OCI-LY1 (cell line): Measurements from ENCODE around the gene MPZ.

ENCODE experiments used
- H2AFZ ChIP-seq: fragments of 200-600 bp; sonication (generic), shearing (Covaris generic); 2 replicates; pipeline ENCODE4 v1.6.0; 2014; ENCODE audit warnings: antibody characterized with exemption, mild to moderate bottlenecking, low read length
- H3F3A ChIP-seq: fragments of 200-600 bp; sonication (generic), shearing (Covaris generic); 2 replicates; pipeline ENCODE4 v1.6.0; 2014; ENCODE audit warnings: mild to moderate bottlenecking, antibody characterized with exemption, low read length, moderate library complexity; ENCODE audit not compliant: insufficient read depth
- H3K27ac ChIP-seq: fragments of 200-600 bp; sonication (generic); 2 replicates; pipeline ENCODE4 v1.5.1; 2014; ENCODE audit warnings: low read length, mixed run types, mild to moderate bottlenecking, low read depth; ENCODE audit not compliant: poor library complexity, severe bottlenecking
- H3K27me3 ChIP-seq: fragments of 200-600 bp; sonication (generic); 2 replicates; pipeline ENCODE4 v1.6.0; 2014; ENCODE audit warnings: antibody characterized with exemption, mild to moderate bottlenecking, low read length, moderate library complexity; ENCODE audit not compliant: insufficient read depth
- H3K36me3 ChIP-seq: fragments of 200-600 bp; sonication (generic); 2 replicates; pipeline ENCODE4 v1.6.1; 2014; ENCODE audit warnings: mild to moderate bottlenecking, antibody characterized with exemption, low read length, moderate library complexity, mixed read lengths; ENCODE audit not compliant: insufficient read depth
- H3K4me1 ChIP-seq: fragments of 200-600 bp; sonication (generic); 2 replicates; pipeline ENCODE4 v1.5.1; 2014; ENCODE audit warnings: mild to moderate bottlenecking, low read length, moderate library complexity; ENCODE audit not compliant: insufficient read depth, severe bottlenecking
- H3K4me2 ChIP-seq: fragments of 200-600 bp; sonication (generic), shearing (Covaris generic); 2 replicates; pipeline ENCODE4 v1.6.1; 2014; ENCODE audit warnings: low read length
- H3K4me3 ChIP-seq: fragments of 200-600 bp; sonication (generic); 2 replicates; pipeline ENCODE4 v1.5.1; 2014; ENCODE audit warnings: low read length, low read depth, mild to moderate bottlenecking, mixed read lengths; ENCODE audit not compliant: poor library complexity, severe bottlenecking
- H3K79me2 ChIP-seq: fragments of 200-600 bp; shearing (Covaris generic); 2 replicates; pipeline ENCODE4 v1.6.1; 2016; ENCODE audit warnings: mixed run types, low read length, mixed read lengths; ENCODE audit not compliant: insufficient read depth
- H3K9ac ChIP-seq: fragments of 200-600 bp; sonication (generic), shearing (Covaris generic); 2 replicates; pipeline ENCODE4 v1.6.1; 2014; ENCODE audit warnings: mild to moderate bottlenecking, low read length, mixed read lengths
- H3K9me2 ChIP-seq: fragments of 200-600 bp; sonication (generic), shearing (Covaris generic); 2 replicates; pipeline ENCODE4 v1.6.1; 2014; ENCODE audit warnings: low read depth, mild to moderate bottlenecking, low read length, mixed read lengths
- H3K9me3 ChIP-seq: fragments of 200-600 bp; shearing (Covaris generic); 2 replicates; pipeline ENCODE4 v1.6.1; 2014; ENCODE audit warnings: low read length, mixed read lengths
- H4K20me1 ChIP-seq: fragments of 200-600 bp; sonication (generic), shearing (Covaris generic); 2 replicates; pipeline ENCODE4 v1.6.0; 2016; ENCODE audit warnings: mild to moderate bottlenecking, low read length; ENCODE audit not compliant: insufficient read depth
- EZH2 ChIP-seq: fragments of 200-600 bp; sonication (generic), shearing (Covaris generic); IDR thresholded peaks from 2 replicates; pipeline ENCODE4 v1.8.0; 2017; ENCODE audit warnings: borderline replicate concordance, mixed run types, mild to moderate bottlenecking, antibody characterized with exemption, low read length, moderate library complexity, mixed read lengths
- TF ChIP-seq, protein P1 (sequence below): fragments of 200-600 bp; sonication (generic), shearing (Covaris generic); IDR thresholded peaks from 2 replicates; pipeline ENCODE4 v1.5.1; 2017; ENCODE audit warnings: mild to moderate bottlenecking, antibody characterized with exemption, low read length, moderate library complexity, mixed read lengths

Gene MPZ

DNA sequence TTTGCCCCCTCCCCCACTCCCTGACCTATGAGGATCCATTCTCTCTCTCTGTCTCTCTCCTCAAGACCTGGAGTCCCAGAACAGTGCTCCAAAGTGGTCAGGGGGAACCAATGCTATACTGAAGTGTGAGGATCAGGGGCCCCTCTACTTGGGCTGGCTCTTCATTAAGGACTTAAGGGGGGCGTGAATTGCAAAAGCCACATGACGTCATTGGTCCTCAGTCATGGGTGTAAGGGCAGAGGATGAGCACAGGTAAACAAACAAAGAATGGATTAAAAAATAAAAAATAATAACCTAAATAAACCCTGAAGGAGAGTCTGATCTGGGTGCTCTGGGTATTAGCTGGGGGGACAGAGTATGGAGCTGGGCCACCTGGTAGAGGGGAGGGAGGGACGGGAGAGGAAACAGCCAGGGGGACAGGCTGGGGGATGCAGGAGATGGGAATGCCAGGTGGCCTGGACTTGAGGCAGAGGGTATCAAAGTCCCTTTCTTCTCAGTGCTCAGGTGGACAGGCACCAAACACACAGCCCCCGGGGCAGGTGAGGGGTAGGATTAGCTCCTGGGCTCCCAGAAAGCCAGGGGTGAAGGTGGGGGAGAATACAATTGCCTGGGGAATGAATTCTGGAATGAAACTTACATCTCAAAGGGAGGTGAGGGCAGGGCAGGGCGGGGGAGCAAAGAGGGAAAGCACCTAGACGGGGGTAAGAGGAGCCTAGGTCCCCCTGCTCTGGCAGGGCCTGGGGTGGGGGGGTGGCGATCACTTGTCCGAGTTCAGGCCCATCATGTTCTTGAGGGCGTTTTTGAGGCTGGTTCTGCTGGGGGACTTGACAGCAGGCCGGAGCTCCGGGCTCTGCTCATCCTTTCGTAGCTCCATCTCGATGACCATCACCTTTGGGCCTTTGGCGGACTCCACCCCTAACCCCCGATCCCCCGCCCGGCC lies 4.6 kb downstream of the MPZ start:
- no peak overlapping the region for H3K27ac ChIP-seq
- H3K9me3 ChIP-seq, result no peaks in the 10 kb centered on the region
- H3K36me3 ChIP-seq, result peaks cover 11% of the 10 kb centered on the region; the same call in 1 of the 2 replicates
- TF ChIP-seq, protein P1, sequence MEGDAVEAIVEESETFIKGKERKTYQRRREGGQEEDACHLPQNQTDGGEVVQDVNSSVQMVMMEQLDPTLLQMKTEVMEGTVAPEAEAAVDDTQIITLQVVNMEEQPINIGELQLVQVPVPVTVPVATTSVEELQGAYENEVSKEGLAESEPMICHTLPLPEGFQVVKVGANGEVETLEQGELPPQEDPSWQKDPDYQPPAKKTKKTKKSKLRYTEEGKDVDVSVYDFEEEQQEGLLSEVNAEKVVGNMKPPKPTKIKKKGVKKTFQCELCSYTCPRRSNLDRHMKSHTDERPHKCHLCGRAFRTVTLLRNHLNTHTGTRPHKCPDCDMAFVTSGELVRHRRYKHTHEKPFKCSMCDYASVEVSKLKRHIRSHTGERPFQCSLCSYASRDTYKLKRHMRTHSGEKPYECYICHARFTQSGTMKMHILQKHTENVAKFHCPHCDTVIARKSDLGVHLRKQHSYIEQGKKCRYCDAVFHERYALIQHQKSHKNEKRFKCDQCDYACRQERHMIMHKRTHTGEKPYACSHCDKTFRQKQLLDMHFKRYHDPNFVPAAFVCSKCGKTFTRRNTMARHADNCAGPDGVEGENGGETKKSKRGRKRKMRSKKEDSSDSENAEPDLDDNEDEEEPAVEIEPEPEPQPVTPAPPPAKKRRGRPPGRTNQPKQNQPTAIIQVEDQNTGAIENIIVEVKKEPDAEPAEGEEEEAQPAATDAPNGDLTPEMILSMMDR, result no peak
- no peak for TF ChIP-seq EZH2
- no peaks in the 10 kb centered on the region; the same call in 1 of the 2 replicates for H3K79me2 ChIP-seq
- H3K4me3 ChIP-seq, result peak overlapping the region; percentile 91
- H3F3A ChIP-seq, result no peaks in the 10 kb centered on the region; the same call in 1 of the 2 replicates
- no peaks in the 10 kb centered on the region for H3K9me2 ChIP-seq
- no peaks in the 10 kb centered on the region for H3K27me3 ChIP-seq
- no peak overlapping the region for H2AFZ ChIP-seq
- H3K4me2 ChIP-seq, result peak overlapping the region; percentile 76
- peak overlapping the region; percentile 74 for H3K9ac ChIP-seq
- H4K20me1 ChIP-seq, result no peaks in the 10 kb centered on the region
- H3K4me1 ChIP-seq, result peaks cover 35% of the 10 kb centered on the region

DNA sequence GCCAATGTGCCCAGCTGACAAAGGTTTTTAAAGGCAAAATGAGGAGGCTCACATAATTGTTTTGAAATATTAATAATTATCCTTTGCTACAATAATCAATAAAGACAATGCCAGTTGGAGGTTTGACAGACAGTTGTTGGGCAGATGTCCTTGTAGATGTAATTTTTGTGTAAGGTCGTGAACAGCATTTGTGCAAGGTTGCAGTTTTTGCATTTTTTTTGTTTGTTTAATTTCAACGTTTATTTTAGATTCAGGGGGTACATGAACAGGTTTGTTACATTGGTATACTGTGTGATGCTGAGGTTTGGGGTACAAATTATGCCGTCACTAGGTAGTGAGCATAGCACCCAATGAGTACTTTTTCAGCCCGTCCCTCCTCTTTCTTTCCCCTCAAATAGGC lies 9.3 kb downstream of the MPZ start:
- Histone ChIP-seq H3K9me3 (no peaks in the 10 kb centered on the region), H3K4me1 (peaks cover 24% of the 10 kb centered on the region), H4K20me1 (no peaks in the 10 kb centered on the region), H3F3A (no peaks in the 10 kb centered on the region), H3K27me3 (no peaks in the 10 kb centered on the region), H3K9me2 (no peaks in the 10 kb centered on the region), H3K79me2 (no peaks in the 10 kb centered on the region; the same call in 1 of the 2 replicates), H2AFZ (no peak overlapping the region), H3K36me3 (peaks cover 11% of the 10 kb centered on the region; the same call in 1 of the 2 replicates), H3K4me2 (no peak overlapping the region), H3K4me3 (no peak overlapping the region), H3K9ac (no peak overlapping the region), H3K27ac (no peak overlapping the region)
- TF ChIP-seq, protein P1, result no peak
- TF ChIP-seq EZH2, result no peak

DNA sequence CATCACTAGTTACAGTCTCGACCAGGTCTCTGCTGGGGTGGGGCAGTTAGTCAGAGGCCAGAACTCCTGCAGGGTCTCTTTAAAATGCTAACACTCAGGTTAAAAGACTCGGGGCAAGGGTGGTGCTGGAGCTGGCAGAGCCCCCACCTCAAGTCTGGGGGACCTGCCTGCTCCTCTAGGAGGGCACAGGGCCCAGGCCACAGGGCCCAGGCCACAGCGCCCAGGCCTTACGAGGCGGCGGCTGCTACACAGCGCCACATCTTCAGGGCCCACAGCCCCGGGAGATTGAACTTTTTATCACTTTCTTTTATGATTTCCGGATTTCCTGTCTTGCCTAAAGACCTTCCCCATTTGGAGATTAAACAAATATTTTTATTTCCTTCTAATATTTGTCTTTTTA lies 10.4 kb downstream of the MPZ start:
- H2AFZ ChIP-seq, result no peak overlapping the region
- no peaks in the 10 kb centered on the region for H3F3A ChIP-seq
- H4K20me1 ChIP-seq, result no peaks in the 10 kb centered on the region
- H3K36me3 ChIP-seq, result peaks cover 10% of the 10 kb centered on the region; the same call in 1 of the 2 replicates
- no peaks in the 10 kb centered on the region for H3K9me3 ChIP-seq
- TF ChIP-seq, protein P1, result no peak
- TF ChIP-seq EZH2, result no peak
- H3K4me2 ChIP-seq, result no peak overlapping the region
- no peak overlapping the region for H3K9ac ChIP-seq
- H3K4me1 ChIP-seq, result peaks cover 13% of the 10 kb centered on the region
- H3K27ac ChIP-seq, result no peak overlapping the region
- H3K79me2 ChIP-seq, result no peaks in the 10 kb centered on the region
- H3K9me2 ChIP-seq, result no peaks in the 10 kb centered on the region
- no peaks in the 10 kb centered on the region for H3K27me3 ChIP-seq
- no peak overlapping the region for H3K4me3 ChIP-seq
